HAP-1 (cell line): ENCODE data around the gene ARGLU1.

Experiments
- DNase-seq, 2 experiments: peaks; one replicate each; pipeline ENCODE4 v3.0.0-alpha.2; 2016 to 2020; ENCODE audit warnings: low spot score in 2 of 2
- H3K27me3 ChIP-seq: fragments of 250-450 bp; sonication (Bioruptor Pico); 2 replicates; pipeline ENCODE4 v1.5.1; 2020; ENCODE audit warnings: low read depth, mild to moderate bottlenecking, moderate library complexity
- H3K36me3 ChIP-seq: fragments of 250-450 bp; sonication (Bioruptor Pico); replicated peaks from 2 replicates; pipeline ENCODE4 v1.5.1; 2020; ENCODE audit warnings: mild to moderate bottlenecking
- H3K4me1 ChIP-seq: fragments of 250-450 bp; sonication (Bioruptor Pico); 2 replicates; pipeline ENCODE4 v1.5.1; 2020; ENCODE audit warnings: mild to moderate bottlenecking
- H3K4me3 ChIP-seq: fragments of 250-450 bp; sonication (Bioruptor Pico); 2 replicates; pipeline ENCODE4 v1.5.1; 2020; ENCODE audit warnings: mild to moderate bottlenecking, moderate library complexity
- H3K9me3 ChIP-seq: fragments of 250-450 bp; sonication (Bioruptor Pico); 2 replicates; pipeline ENCODE4 v1.5.1; 2020; ENCODE audit warnings: mild to moderate bottlenecking, moderate library complexity
- in situ Hi-C: fragments of 300-500 bp; cut with MboI; formaldehyde crosslinking; loops from 3 replicates; pipeline ENCODE4 v1.14.3; 2020; ENCODE audit warnings: low sequenced_read_pairs, inconsistent platforms, mixed read lengths

ARGLU1 gene

DNA sequence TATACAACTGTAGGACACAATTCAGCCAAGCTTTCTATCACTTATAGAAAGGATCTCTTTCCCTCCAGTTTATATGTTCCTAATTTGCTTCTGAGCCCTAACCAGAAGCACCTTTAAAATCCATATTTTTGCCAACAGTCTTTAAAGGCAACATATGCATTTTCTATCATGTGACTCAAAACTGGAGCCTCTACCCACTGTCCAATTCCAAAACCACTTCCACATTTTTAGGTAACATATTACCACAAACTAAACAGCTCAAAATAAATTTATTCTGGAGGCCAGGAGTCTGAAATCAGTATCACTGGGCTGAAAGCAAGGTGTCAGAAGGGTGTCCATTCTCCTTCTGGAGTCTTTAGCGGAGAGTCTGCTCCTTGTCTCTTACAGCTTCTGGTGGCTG lies 16.6 kb downstream of the ARGLU1 start:
- DNase-seq = no peak
- in situ Hi-C loops = loop anchor here (25.0 kb wide), 1 partner anchor 361 kb away; no protein-coding TSS in a partner anchor

DNA sequence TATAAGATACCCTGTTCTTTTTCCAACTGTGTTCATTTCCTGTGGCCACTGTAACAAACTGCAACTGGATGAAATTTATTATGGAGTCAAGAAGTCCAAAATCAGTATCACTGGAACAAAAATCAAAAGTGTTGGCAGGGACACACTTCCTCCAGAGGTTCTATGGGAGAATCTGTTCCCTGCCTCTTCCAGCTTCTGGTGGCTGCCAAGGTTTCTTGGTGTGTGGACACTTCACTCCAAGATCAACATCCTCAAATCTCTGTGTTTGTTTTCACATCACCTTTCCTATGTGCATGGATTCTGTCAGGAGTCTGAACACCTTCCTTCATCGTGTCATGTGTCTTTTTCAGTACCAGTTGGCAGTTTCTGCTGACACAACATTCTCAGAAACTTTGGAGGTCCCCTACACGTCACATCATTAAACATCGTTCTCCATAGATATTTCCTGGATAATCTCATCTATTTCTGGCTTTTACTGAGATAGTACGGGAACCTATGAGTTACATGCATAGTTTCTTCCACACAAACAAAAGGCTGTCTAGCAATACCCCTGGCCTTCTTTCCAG lies 17.3 kb downstream of the ARGLU1 start:
- DNase-seq = no peak
- H3K36me3 ChIP-seq = peaks cover 83% of the 10 kb centered on the region
- in situ Hi-C loops = loop anchor here (25.0 kb wide), 1 partner anchor 362 kb away; no protein-coding TSS in a partner anchor

More for the DNA sequence above, 16.6 kb downstream of the ARGLU1 start:
- Histone ChIP-seq H3K9me3 (no peaks in the 10 kb centered on the region), H3K4me1 (no peaks in the 10 kb centered on the region), H3K4me3 (no peak overlapping the region), H3K27me3 (no peaks in the 10 kb centered on the region), H3K36me3 (peaks cover 85% of the 10 kb centered on the region)

DNA sequence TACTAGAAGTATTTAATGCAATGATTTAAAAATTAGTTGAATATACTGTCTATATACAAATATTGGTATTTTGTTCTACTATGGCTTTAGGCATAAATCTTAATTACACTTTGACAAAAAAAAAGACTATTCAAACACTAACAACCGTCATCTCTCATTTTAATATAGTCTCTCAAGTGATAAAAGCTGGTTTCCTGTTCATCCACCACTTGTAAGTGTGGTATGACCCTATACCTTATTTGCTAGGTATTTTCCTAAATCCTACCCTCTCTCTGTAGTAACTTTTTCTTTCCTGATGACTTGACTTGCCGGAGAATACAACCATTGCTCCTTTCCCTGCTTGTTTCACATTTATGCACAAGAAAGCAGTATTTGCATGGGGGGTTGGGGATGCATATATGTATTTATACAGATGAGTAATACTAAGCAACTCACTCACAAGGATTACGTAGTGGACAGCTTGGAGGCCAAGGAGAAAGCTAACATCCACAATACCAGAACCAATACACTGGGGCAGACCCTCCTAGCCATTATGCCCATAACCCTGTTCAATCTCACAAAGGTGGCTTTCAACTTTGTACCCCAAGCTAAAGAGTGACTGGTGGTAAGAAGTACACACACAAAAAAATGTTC lies 19.8 kb downstream of the ARGLU1 start:
- no peaks in the 10 kb centered on the region for H3K27me3 ChIP-seq
- in situ Hi-C loops = loop anchor here (25.0 kb wide), 1 partner anchor 461 kb away; no protein-coding TSS in a partner anchor
- no peak overlapping the region for H3K4me3 ChIP-seq
- H3K9me3 ChIP-seq = no peaks in the 10 kb centered on the region
- H3K4me1 ChIP-seq = no peaks in the 10 kb centered on the region
- peaks cover 76% of the 10 kb centered on the region for H3K36me3 ChIP-seq
- DNase-seq = no peak

More for the DNA sequence above, 17.3 kb downstream of the ARGLU1 start:
- no peaks in the 10 kb centered on the region for H3K27me3 ChIP-seq
- H3K4me1 ChIP-seq = no peaks in the 10 kb centered on the region
- H3K4me3 ChIP-seq = no peak overlapping the region
- no peaks in the 10 kb centered on the region for H3K9me3 ChIP-seq

DNA sequence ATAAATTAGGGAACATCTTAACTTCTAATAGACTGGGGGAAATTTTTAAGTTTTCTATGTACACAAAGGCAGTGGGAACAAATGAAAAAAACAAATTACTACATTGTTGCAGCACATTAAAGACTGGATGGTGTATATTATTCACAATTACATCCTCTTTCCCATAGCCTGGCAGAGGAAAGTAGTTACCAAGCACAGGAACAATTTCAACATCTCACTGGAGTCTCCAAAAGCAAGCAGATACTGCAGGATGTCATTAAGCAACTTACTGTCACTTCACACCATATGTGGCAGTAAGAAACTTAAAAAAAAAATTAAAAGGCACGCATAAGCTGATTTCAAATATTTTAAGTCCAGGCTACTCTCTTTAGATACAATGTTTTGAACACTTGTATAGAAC lies 26.1 kb downstream of the ARGLU1 start:
- no peak overlapping the region for H3K4me3 ChIP-seq
- peaks cover 46% of the 10 kb centered on the region for H3K36me3 ChIP-seq
- no peaks in the 10 kb centered on the region for H3K27me3 ChIP-seq
- DNase-seq = no peak
- H3K4me1 ChIP-seq = no peaks in the 10 kb centered on the region
- H3K9me3 ChIP-seq = no peaks in the 10 kb centered on the region
- in situ Hi-C loops = loop anchor here (25.0 kb wide), 1 partner anchor 455 kb away; no protein-coding TSS in a partner anchor

DNA sequence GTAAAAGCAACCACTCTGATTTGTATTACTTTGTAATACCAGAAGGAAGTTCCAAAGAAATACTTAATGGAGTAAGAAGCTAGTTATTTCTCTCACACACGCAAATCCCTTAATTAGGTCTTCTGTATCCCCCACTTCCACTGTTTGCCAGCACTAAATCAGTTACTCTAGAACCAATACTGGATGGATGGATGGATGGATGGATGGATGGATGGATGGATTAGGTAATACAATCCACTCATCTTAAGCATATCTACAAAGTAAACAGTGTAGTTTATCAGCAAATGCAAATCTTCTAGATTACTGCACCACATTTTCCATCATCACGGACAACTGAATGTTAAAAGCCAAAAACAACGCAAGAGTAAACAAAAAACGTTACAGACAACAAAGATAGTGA lies 27.3 kb downstream of the ARGLU1 start:
- Histone ChIP-seq H3K27me3 (no peaks in the 10 kb centered on the region), H3K9me3 (no peaks in the 10 kb centered on the region), H3K4me1 (peaks cover 5% of the 10 kb centered on the region; the same call in 1 of the 2 replicates), H3K36me3 (peaks cover 39% of the 10 kb centered on the region), H3K4me3 (no peak overlapping the region)
- no peak for DNase-seq
- in situ Hi-C loops = loop anchor here (25.0 kb wide), 1 partner anchor 453 kb away; no protein-coding TSS in a partner anchor

DNA sequence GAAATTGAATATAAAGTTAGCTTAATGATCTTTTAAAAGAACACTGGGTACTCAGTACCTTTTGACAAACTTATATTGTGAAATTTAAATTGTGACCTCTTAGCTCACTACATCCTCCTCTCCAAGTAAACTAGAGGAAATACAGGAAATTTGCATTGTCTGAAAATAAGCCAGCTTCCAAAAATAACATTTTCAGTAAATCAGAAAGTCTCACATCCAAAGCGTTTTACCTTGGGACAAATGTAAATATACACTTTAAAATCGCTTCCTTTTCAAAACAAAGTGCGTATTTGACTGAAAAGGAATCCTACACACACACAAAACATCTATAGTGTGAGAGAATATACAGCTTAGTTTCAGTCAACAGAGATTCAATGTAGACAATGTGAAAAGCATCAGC lies 30.4 kb downstream of the ARGLU1 start:
- H3K4me1 ChIP-seq = peaks cover 5% of the 10 kb centered on the region; the same call in 1 of the 2 replicates

DNA sequence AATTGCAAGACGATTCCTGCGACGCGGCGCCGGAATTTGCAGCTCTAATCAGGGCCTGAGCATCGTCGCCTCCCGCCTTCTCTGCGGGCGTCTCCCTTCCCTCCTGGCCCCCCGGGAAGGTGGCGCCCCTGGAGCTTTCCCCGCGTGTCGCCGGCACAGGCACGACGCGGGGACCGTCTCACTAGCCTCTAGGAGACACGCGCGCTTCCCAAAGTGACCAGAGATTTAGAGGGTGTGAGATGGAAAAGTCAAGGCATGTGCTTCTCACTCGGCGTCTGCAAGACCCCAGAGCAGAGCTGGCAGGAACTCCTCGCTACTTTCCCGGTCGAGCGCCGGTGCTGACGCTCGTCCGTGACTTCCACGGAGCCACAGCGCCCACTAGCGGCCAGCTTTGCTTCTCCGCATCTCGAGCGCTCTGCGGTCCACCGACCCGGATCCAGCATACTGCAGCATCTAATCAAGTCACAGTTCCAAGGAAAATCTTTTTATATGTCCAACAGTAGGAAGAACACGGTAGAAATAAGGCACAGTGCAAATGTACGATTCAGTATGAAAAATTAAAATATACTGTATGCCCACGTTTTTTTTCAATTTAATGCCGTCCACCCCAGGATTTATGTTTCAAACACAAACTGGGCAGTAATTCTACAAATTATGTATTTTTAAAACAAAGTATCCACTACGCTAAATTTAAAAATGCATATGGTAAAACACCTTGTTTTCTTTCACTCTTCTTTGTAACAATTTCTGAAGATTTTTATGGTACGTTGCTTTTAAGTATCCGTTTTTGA lies 31.5 kb downstream of the ARGLU1 start:
- in situ Hi-C loops = loop anchor here (25.0 kb wide), 1 partner anchor 449 kb away; no protein-coding TSS in a partner anchor
- Histone ChIP-seq H3K36me3 (peaks cover 7% of the 10 kb centered on the region), H3K4me1 (peaks cover 8% of the 10 kb centered on the region), H3K4me3 (peak overlapping the region; percentile 36), H3K27me3 (no peaks in the 10 kb centered on the region), H3K9me3 (no peaks in the 10 kb centered on the region)
- peak; percentile 81 to 95 for DNase-seq

More for the DNA sequence above, 30.4 kb downstream of the ARGLU1 start:
- Histone ChIP-seq H3K9me3 (no peaks in the 10 kb centered on the region), H3K36me3 (peaks cover 16% of the 10 kb centered on the region), H3K27me3 (no peaks in the 10 kb centered on the region), H3K4me3 (no peak overlapping the region)
- in situ Hi-C loops = loop anchor here (25.0 kb wide), 1 partner anchor 450 kb away; no protein-coding TSS in a partner anchor
- no peak for DNase-seq

DNA sequence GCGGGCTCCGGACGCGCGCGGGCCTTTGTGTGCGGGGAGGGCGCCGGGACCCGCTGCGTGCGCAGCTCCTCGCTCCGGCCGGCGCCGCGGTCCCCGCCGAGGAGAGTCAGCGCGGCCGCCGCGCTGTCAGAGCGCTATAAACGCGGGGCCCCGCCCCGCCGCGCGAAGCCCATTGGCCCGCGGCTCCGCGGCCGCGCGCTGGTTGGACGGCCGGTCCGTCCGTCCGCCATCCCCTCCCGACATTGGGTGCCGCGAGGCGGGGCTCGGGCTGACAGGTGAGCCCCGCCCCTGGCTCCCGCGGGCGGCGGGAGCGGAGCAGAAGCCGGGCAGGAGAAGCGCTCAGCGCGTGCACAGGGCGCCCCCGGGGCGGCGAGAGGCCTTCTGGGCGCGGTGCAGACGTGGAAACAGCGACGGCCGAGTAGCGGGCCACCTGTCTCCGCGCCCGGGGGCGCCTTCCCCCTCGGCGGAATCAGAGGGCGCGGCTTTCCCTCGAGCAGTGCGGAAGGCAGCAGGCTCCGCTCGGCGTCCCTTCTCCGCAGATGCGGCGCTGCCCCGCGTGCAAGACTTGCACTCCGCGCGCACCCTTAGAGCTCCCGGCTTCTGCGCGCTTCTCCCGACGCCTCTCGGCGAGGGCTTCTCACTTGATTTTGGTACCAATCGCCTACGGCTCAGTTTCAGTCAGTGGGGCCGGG lies 32.2 kb downstream of the ARGLU1 start, which contains the start of gene EFNB2:
EFNB2 (minus strand) TSS at position 111 of the 692 bp plus-strand sequence. CDS start 698 bp downstream, outside the sequence.
- DNase-seq = peak; percentile 85 to 91
- Histone ChIP-seq H3K4me3 (peak within 1 kb of the TSS; percentile 48), H3K27me3 (no peaks in the 10 kb centered on the region), H3K36me3 (peaks cover 4% of the 10 kb centered on the region), H3K9me3 (no peaks in the 10 kb centered on the region), H3K4me1 (peaks cover 12% of the 10 kb centered on the region)
- in situ Hi-C loops = loop anchor here (25.0 kb wide), 1 partner anchor 448 kb away; no protein-coding TSS in a partner anchor

DNA sequence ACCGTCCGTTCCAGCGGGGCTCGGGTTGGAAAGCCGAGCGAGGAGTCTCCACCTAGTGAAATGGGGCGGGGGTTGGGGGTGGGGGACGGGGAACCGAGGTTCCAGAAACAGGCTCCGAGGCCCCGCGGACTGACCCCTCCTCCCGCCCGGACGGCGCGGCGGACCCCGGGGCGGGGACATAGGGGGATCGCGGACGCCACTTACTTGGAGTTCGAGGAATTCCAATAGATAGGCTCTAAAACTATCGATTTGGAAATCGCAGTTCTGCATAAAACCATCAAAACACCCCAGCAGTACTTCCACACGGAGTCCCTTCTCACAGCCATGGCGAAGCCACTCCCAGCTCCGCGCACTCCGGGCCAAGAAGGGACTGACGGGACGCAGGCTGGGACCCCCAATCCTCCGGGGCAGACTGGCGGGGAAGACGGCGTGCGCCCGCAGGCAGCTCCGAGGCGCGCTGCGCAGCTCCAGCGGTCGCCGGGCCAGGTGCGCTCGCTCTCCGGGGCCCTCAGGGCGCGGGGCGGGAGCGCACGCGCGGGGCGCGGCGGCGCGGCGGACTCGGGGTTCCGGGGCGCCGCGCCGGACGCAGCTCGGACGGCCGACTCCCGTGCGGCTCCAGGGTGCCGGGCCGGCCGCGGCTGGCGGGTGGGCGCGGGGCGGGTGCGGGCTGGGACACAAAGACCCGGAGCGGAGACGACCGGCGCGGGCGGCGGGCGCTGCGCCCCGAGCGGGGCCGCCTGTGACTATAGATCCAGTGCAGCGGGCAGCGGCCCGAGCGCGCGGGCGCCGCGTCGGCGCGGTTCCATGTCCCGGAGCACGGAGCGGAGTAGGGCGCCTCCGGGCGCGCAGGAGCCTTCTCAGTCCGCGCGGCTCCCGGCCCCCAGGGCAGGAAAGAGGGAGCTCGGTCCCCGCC lies 33.0 kb downstream of the ARGLU1 start:
- H3K36me3 ChIP-seq = no peaks in the 10 kb centered on the region
- peak overlapping the region; percentile 48 for H3K4me3 ChIP-seq
- peak in 1 of 2 experiments; percentile 37 for DNase-seq
- H3K4me1 ChIP-seq = peaks cover 20% of the 10 kb centered on the region
- in situ Hi-C loops = loop anchor here (25.0 kb wide), 1 partner anchor 448 kb away; no protein-coding TSS in a partner anchor
- no peaks in the 10 kb centered on the region for H3K9me3 ChIP-seq
- no peaks in the 10 kb centered on the region for H3K27me3 ChIP-seq

DNA sequence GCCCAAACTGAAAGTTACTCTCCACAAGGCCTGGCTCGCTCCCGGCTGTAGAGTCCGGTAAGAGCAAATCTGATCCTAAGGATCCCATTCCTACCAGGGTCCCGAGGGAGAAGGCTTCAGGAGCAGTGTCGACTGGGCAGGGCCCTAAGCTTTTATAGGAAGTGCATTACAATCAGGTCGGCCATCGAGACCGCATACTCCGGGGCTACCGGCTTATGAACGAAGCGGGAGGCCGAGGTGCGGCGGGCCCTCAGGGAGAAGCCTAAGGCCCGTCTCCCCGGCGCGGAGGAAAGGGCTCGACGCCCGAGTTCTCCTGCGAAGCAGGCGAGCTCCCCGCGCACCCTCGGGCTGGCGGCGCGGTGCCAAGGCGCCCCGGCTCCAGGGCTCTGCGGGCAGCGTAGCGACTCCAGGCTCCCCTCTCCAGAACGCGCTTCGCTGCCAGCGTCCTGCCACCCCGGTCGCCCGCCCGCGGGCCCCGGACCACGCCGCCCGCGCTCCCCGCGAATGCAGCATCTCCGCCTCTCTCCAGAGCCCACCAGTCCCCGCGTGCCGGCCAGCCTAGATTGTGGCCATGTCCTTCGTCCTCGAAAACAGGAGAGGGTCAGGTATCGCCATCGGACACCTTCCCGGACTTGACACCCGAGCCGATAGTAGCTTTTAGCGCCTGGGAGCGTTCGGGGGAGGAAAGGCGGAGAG lies 33.8 kb downstream of the ARGLU1 start:
- DNase-seq = peak in 1 of 2 experiments; percentile 38
- H3K4me3 ChIP-seq = peak overlapping the region; percentile 48
- in situ Hi-C loops = loop anchor here (25.0 kb wide), 1 partner anchor 447 kb away; no protein-coding TSS in a partner anchor
- no peaks in the 10 kb centered on the region for H3K9me3 ChIP-seq
- no peaks in the 10 kb centered on the region for H3K27me3 ChIP-seq
- H3K4me1 ChIP-seq = peaks cover 22% of the 10 kb centered on the region
- no peaks in the 10 kb centered on the region for H3K36me3 ChIP-seq

DNA sequence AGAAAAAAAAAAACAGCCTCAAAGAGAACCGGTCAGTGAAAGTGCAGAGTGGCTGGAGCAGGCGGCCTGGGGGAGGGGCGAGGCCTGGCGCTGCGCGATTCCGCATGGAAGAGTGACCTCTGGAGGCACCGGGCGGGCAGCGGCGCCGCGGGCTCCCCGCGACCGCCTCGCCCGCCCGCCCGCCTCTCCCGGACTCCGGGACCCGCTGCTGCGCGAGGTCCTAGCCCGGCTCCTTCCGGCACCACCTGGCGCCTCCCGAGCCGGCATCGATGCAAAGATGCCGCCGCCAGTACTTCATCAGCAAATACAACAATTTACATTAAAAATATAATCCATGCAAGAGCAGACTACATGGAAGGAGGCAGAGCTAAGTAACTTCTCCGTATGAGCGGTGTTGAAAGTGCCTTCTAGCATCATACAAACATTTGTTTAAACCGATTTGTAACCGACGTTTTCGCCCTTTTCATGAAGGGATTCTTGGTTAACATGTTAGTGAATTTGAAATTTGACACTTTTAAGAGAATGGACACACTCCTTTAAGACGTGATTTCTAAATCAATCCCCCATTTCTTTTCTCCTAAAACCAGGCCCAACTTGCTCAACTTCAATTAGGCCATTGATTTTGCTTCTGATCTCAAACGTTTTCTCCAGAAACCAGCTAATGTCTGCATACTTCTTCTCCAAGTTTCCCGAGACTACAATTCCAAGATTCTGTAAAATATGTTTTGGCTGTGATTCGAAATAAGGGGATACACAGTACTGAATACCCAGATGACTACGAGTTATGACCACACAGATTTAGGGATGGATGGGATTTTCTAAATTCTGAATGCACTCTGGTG lies 34.6 kb downstream of the ARGLU1 start:
- Histone ChIP-seq H3K4me3 (peak overlapping the region; percentile 48), H3K4me1 (peaks cover 29% of the 10 kb centered on the region), H3K27me3 (no peaks in the 10 kb centered on the region), H3K36me3 (no peaks in the 10 kb centered on the region), H3K9me3 (no peaks in the 10 kb centered on the region)
- DNase-seq = no peak
- in situ Hi-C loops = loop anchor here (25.0 kb wide), 1 partner anchor 446 kb away; no protein-coding TSS in a partner anchor
